DOHH2 (cell line): ENCODE measurements around the gene IFT81.

ENCODE experiments used
- H3F3A ChIP-seq: fragments of 200-600 bp; sonication (generic), shearing (Covaris generic); 2 replicates; pipeline ENCODE4 v1.6.0; 2016; ENCODE audit warnings: antibody characterized with exemption, mild to moderate bottlenecking; ENCODE audit not compliant: control insufficient read depth, insufficient read depth
- H3K27ac ChIP-seq: fragments of 200-600 bp; sonication (generic); 2 replicates; pipeline ENCODE4 v1.5.1; 2014; ENCODE audit warnings: low read depth, mild to moderate bottlenecking, low read length, moderate library complexity
- H3K27me3 ChIP-seq: fragments of 200-600 bp; sonication (generic); 2 replicates; pipeline ENCODE4 v1.6.1; 2014; ENCODE audit warnings: mild to moderate bottlenecking, low read length, mixed read lengths; ENCODE audit not compliant: control insufficient read depth
- H3K36me3 ChIP-seq: fragments of 200-600 bp; sonication (generic); 2 replicates; pipeline ENCODE4 v1.6.1; 2014; ENCODE audit warnings: mild to moderate bottlenecking, low read length, moderate library complexity, mixed read lengths; ENCODE audit not compliant: control insufficient read depth
- H3K4me1 ChIP-seq: fragments of 200-600 bp; sonication (generic); 2 replicates; pipeline ENCODE4 v1.6.1; 2014; ENCODE audit warnings: mild to moderate bottlenecking, low read length, mixed read lengths; ENCODE audit not compliant: control insufficient read depth
- H3K4me2 ChIP-seq: fragments of 200-600 bp; sonication (generic); 2 replicates; pipeline ENCODE4 v1.6.0; 2014; ENCODE audit warnings: mild to moderate bottlenecking, low read length, moderate library complexity
- H3K4me3 ChIP-seq: fragments of 200-600 bp; sonication (generic); 2 replicates; pipeline ENCODE4 v1.5.1; 2014; ENCODE audit warnings: mild to moderate bottlenecking, low read length, mixed read lengths
- H3K79me2 ChIP-seq: fragments of 200-600 bp; sonication (generic); 2 replicates; pipeline ENCODE4 v1.6.1; 2014; ENCODE audit warnings: mild to moderate bottlenecking, low read length, mixed read lengths; ENCODE audit not compliant: control insufficient read depth
- H3K9me2 ChIP-seq: fragments of 200-600 bp; sonication (generic); replicated peaks from 2 replicates; pipeline ENCODE4 v1.6.1; 2014; ENCODE audit warnings: mild to moderate bottlenecking, low read length, mixed read lengths; ENCODE audit not compliant: control insufficient read depth
- H3K9me3 ChIP-seq: fragments of 200-600 bp; sonication (generic); 2 replicates; pipeline ENCODE4 v1.6.1; 2014; ENCODE audit warnings: antibody characterized with exemption, low read length, mixed read lengths; ENCODE audit not compliant: control insufficient read depth, insufficient read depth
- H4K20me1 ChIP-seq: fragments of 200-600 bp; sonication (generic); 2 replicates; pipeline ENCODE4 v1.6.0; 2014; ENCODE audit warnings: low read depth, mild to moderate bottlenecking, antibody characterized with exemption, low read length, moderate library complexity; ENCODE audit not compliant: control insufficient read depth, insufficient read depth
- EZH2phosphoT487 ChIP-seq: fragments of 200-600 bp; sonication (generic); IDR thresholded peaks from 2 replicates; pipeline ENCODE4 v1.6.1; 2017; ENCODE audit warnings: borderline replicate concordance, mild to moderate bottlenecking, antibody characterized with exemption, low read length, moderate library complexity, mixed read lengths
- TF ChIP-seq, protein P1 (sequence below): fragments of 200-600 bp; sonication (generic); IDR thresholded peaks from one replicate; pipeline ENCODE4 v1.5.1; 2014; ENCODE audit warnings: antibody characterized with exemption, mild to moderate bottlenecking, low read depth, low read length; ENCODE audit not compliant: poor library complexity, severe bottlenecking

Gene IFT81

DNA sequence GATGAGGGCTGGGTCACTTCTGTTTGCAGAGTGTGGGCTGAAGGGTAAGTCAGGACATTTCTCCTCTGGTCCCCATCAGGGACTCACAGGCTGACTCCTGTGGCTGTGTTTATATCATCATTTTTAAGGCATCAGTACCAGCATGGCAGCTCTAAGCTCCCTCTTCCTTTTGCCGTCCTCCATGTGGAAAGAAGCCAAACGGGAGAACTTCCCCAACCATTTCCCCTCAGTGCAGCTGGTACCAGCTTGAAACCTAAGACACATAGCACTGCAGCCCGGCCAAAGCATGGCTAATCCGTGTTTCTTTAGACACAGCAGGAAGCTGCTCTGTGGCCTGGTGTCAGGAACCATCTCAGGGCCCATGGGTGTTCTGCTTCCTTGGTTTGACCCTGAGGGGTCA, 124.9 kb downstream of the IFT81 start:
- Histone ChIP-seq H3F3A (no peaks in the 10 kb centered on the region), H3K4me3 (no peak overlapping the region), H4K20me1 (no peaks in the 10 kb centered on the region), H3K4me1 (peaks cover 11% of the 10 kb centered on the region), H3K27me3 (0 out of 2 replicates have a peak, but pooled peaks cover 4% of the 10 kb centered on the region), H3K79me2 (no peaks in the 10 kb centered on the region), H3K9me2 (no peaks in the 10 kb centered on the region), H3K4me2 (no peak overlapping the region), H3K9me3 (no peaks in the 10 kb centered on the region), H3K36me3 (no peaks in the 10 kb centered on the region), H3K27ac (no peak overlapping the region)
- no peak for TF ChIP-seq EZH2phosphoT487
- TF ChIP-seq, protein P1, sequence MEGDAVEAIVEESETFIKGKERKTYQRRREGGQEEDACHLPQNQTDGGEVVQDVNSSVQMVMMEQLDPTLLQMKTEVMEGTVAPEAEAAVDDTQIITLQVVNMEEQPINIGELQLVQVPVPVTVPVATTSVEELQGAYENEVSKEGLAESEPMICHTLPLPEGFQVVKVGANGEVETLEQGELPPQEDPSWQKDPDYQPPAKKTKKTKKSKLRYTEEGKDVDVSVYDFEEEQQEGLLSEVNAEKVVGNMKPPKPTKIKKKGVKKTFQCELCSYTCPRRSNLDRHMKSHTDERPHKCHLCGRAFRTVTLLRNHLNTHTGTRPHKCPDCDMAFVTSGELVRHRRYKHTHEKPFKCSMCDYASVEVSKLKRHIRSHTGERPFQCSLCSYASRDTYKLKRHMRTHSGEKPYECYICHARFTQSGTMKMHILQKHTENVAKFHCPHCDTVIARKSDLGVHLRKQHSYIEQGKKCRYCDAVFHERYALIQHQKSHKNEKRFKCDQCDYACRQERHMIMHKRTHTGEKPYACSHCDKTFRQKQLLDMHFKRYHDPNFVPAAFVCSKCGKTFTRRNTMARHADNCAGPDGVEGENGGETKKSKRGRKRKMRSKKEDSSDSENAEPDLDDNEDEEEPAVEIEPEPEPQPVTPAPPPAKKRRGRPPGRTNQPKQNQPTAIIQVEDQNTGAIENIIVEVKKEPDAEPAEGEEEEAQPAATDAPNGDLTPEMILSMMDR = no peak

DNA sequence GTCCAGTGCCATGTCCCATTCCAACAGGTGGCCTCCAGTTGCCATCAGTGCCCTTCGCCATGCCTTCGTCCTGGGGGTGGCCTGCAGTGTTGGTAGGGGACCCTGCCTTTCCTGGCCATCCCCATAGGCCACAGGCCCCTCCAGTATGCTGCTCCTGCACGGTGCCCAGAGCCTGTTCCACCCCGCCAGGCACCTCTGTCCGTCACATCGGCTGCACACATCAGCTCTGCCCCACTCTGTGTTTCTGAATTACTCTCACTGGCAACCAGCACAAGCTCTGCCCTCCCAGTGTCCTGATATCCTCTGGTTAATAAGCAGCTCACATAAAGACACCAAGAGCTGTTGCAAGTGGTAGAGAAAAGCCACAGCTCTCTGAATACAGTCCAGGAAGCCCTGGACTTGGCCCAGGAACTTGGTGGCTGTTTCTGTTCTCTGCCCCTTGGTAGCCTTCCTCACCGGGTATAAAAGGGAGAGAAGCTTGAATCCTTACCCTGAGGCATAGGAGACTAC, 125.6 kb downstream of the IFT81 start:
- Histone ChIP-seq H3K9me3 (no peaks in the 10 kb centered on the region), H3K9me2 (no peaks in the 10 kb centered on the region), H3K79me2 (no peaks in the 10 kb centered on the region), H4K20me1 (no peaks in the 10 kb centered on the region), H3K27ac (no peak overlapping the region), H3K4me2 (no peak overlapping the region), H3K4me1 (peaks cover 6% of the 10 kb centered on the region), H3K36me3 (no peaks in the 10 kb centered on the region), H3K4me3 (no peak overlapping the region), H3F3A (no peaks in the 10 kb centered on the region), H3K27me3 (no peaks in the 10 kb centered on the region)
- TF ChIP-seq EZH2phosphoT487 = no peak
- TF ChIP-seq, protein P1 = no peak

DNA sequence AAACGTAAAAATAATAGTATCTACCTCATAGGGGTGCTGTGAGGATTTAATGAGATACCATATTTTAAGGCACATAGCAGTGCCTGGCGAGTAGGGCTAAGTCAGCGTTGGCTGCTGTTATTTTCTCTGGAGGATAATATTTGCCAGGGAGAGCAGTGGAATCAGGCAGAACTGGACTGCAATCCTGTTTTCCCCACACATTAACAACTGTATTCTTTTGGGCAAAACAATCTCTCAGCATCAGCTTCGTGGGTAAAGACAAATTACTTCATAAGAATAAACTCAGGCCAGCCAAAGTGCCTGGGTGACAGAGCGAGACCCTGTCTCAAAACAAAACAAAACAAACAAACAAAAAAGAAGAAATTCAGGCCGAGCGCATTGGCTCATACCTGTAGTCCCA, 127.2 kb downstream of the IFT81 start:
- Histone ChIP-seq H3K27ac (no peak overlapping the region), H3K9me3 (no peaks in the 10 kb centered on the region), H3F3A (no peaks in the 10 kb centered on the region), H3K79me2 (no peaks in the 10 kb centered on the region), H3K9me2 (no peaks in the 10 kb centered on the region), H3K4me3 (no peak overlapping the region), H3K4me1 (peaks cover 5% of the 10 kb centered on the region; the same call in 1 of the 2 replicates), H4K20me1 (no peaks in the 10 kb centered on the region), H3K27me3 (no peaks in the 10 kb centered on the region), H3K36me3 (no peaks in the 10 kb centered on the region), H3K4me2 (no peak overlapping the region)
- no peak for TF ChIP-seq EZH2phosphoT487
- TF ChIP-seq, protein P1 = no peak

DNA sequence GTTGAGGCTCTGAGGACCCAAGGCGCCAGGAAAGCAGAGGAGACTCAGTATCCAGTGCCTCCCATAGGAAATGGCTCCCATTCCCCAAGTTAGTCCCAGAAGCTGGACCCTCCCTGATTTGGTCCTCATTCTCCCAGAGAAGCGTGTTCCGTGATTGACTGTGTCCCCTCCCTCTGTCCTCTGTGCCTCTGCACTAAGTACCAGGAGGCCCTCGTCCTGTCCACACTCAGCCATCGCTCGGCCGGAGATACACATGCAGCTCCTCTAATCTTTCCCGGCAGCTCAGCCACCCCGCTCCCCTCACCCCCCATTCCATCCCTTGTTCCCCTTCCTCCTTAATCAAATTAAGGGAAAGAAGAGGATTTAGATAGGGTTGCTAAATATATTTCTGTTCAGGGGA, 128.6 kb downstream of the IFT81 start:
- TF ChIP-seq EZH2phosphoT487 = no peak
- TF ChIP-seq, protein P1 = no peak
- H3F3A ChIP-seq = no peaks in the 10 kb centered on the region
- H3K4me2 ChIP-seq = no peak overlapping the region
- no peaks in the 10 kb centered on the region for H3K9me2 ChIP-seq
- H4K20me1 ChIP-seq = no peaks in the 10 kb centered on the region
- no peaks in the 10 kb centered on the region for H3K79me2 ChIP-seq
- H3K4me1 ChIP-seq = peaks cover 5% of the 10 kb centered on the region; the same call in 1 of the 2 replicates
- no peaks in the 10 kb centered on the region for H3K9me3 ChIP-seq
- no peaks in the 10 kb centered on the region for H3K36me3 ChIP-seq
- no peak overlapping the region for H3K27ac ChIP-seq
- no peak overlapping the region for H3K4me3 ChIP-seq
- H3K27me3 ChIP-seq = no peaks in the 10 kb centered on the region
